Osteocyte (in vitro differentiated cells): ENCODE measurements around the gene KRT39. TPM values are rescaled to one million over a fixed set of nuclear protein-coding genes. Genes with fewer than 3 reads are reported as not detected.
A peak's percentile ranks its signal among the peaks of the same experiment; 100 is the strongest.
"Not testable (repeated sequence)": the region's sequence is repeated elsewhere in the genome, so short reads cannot be mapped to it uniquely, and the experiment has no call there.

Source experiments
- DNase-seq: peaks from one replicate; pipeline ENCODE4 v3.0.0; 2021; ENCODE audit warnings: mixed read lengths; ENCODE audit not compliant: unreplicated experiment; ENCODE audit errors: extremely low spot score
- H3K27ac Mint-ChIP-seq: one replicate; pipeline ENCODE4 v1.8.0; 2021; ENCODE audit warnings: mild to moderate bottlenecking, mixed read lengths; ENCODE audit not compliant: unreplicated experiment
- H3K27me3 Mint-ChIP-seq: one replicate; pipeline ENCODE4 v1.8.0; 2021; ENCODE audit warnings: mixed read lengths; ENCODE audit not compliant: unreplicated experiment
- H3K36me3 Mint-ChIP-seq: one replicate; pipeline ENCODE4 v1.8.0; 2021; ENCODE audit warnings: mixed read lengths; ENCODE audit not compliant: unreplicated experiment
- H3K4me1 Mint-ChIP-seq: one replicate; pipeline ENCODE4 v1.8.0; 2021; ENCODE audit warnings: mixed read lengths; ENCODE audit not compliant: unreplicated experiment
- H3K4me3 Mint-ChIP-seq: one replicate; pipeline ENCODE4 v1.8.0; 2021; ENCODE audit warnings: mild to moderate bottlenecking, moderate library complexity, mixed read lengths; ENCODE audit not compliant: unreplicated experiment
- H3K9me3 Mint-ChIP-seq: one replicate; pipeline ENCODE4 v1.8.0; 2021; ENCODE audit warnings: mixed read lengths; ENCODE audit not compliant: unreplicated experiment
- total RNA-seq: library from RNA; stranded (reverse); gene quantifications from 2 replicates; pipeline ENCODE4 v1.2.1, GENCODE V29; 2021
- TF ChIP-seq, protein P1 (sequence below): fragments of 200-600 bp; sonication (generic); IDR thresholded peaks from 2 replicates; pipeline ENCODE4 v1.5.0; 2021; ENCODE audit warnings: antibody characterized with exemption, mild to moderate bottlenecking, moderate library complexity

KRT39 gene
- total RNA-seq, 1 donor from 2014 or later: not detected

DNA sequence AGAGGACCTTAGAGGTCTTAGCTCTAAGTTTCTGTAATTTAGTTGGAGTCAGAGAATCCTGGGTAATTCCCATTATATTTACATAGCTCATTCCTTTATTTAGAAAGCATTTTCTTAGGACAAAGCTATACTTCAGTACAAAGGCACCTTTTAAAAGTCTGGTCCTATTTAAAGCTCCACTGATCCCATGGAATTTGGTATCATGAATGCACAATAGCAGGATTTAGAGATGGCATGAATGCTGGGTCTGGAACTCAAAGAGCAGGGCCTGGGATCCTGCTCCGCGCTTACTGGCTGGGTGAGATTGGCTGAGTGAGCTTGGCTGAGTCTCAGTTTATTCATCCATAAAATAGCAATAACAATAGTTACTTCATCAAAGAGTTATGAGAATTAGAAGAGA, 34.1 kb downstream of the KRT39 start:
- Mint-ChIP-seq H3K4me3 (no peak overlapping the region), H3K36me3 (no peaks in the 10 kb centered on the region), H3K4me1 (peaks cover 5% of the 10 kb centered on the region), H3K27ac (no peak overlapping the region), H3K9me3 (no peaks in the 10 kb centered on the region), H3K27me3 (no peaks in the 10 kb centered on the region)
- DNase-seq: no peak
- TF ChIP-seq, protein P1, sequence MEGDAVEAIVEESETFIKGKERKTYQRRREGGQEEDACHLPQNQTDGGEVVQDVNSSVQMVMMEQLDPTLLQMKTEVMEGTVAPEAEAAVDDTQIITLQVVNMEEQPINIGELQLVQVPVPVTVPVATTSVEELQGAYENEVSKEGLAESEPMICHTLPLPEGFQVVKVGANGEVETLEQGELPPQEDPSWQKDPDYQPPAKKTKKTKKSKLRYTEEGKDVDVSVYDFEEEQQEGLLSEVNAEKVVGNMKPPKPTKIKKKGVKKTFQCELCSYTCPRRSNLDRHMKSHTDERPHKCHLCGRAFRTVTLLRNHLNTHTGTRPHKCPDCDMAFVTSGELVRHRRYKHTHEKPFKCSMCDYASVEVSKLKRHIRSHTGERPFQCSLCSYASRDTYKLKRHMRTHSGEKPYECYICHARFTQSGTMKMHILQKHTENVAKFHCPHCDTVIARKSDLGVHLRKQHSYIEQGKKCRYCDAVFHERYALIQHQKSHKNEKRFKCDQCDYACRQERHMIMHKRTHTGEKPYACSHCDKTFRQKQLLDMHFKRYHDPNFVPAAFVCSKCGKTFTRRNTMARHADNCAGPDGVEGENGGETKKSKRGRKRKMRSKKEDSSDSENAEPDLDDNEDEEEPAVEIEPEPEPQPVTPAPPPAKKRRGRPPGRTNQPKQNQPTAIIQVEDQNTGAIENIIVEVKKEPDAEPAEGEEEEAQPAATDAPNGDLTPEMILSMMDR: no peak

DNA sequence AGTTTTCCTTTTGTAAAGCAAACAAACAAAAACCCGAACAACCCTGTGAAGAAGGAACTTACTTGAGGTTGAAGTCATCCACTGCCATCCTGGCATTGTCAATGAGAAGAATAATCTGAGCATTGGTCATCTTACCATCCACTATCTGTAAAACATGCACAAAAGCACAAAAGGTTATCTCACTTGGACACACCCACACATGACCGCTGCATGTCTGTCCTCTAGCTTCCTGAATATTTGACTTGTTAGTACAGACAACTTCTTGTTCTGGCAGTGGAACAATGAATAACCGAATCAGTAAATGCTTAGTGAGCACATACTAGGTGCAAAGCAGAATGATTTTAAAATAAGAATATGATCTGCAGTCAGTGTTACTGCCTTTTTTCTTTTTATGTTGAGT, 35.4 kb downstream of the KRT39 start:
- TF ChIP-seq, protein P1: no peak
- Mint-ChIP-seq H3K36me3 (no peaks in the 10 kb centered on the region), H3K27ac (no peak overlapping the region), H3K9me3 (no peaks in the 10 kb centered on the region), H3K27me3 (no peaks in the 10 kb centered on the region), H3K4me1 (no peaks in the 10 kb centered on the region), H3K4me3 (no peak overlapping the region)
- no peak for DNase-seq

DNA sequence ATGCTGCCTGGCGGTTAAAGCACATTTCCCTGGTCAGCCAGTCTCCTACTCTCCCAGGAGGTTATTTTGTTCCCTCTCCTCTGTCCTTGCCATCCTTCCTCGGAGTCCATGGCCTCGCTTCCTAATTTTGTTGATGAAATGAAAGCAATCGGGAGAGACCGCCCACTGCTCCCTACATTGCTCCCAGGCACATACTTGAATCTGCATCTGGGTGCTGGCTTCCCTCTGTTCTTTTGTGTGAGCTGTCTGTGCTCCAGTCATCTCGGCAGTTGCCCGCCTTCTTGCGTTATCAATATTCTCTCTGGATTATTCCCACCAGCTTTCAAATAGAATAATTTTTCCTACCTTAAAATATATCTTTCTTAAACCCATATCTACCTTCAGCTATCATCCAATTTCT, 40.4 kb downstream of the KRT39 start:
- Mint-ChIP-seq H3K36me3 (no peaks in the 10 kb centered on the region), H3K4me1 (peaks cover 8% of the 10 kb centered on the region), H3K9me3 (no peaks in the 10 kb centered on the region), H3K27ac (no peak overlapping the region), H3K27me3 (no peaks in the 10 kb centered on the region), H3K4me3 (no peak overlapping the region)
- DNase-seq: no peak
- TF ChIP-seq, protein P1: no peak

DNA sequence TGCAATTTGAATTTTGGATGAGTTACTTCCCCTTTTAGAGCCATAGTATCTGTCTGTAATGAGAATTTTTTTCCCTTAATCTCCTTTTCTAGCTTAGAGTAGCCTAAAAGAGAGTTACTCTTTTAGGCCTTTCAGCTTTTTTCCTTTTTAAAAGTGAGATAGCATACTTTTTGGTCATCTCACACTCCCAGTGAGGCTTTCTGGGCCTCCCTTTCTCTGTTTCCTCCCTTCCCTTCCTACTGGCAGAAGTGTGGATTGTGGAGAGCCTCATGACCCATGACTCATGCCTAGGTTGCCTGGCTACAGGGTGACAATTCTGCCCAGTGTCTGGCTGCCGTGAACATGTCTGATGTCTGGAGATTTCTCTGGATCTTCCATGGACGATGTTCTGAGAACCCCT, 44.5 kb downstream of the KRT39 start:
- Mint-ChIP-seq H3K27me3 (no peaks in the 10 kb centered on the region), H3K9me3 (no peaks in the 10 kb centered on the region)
- DNase-seq: no peak

DNA sequence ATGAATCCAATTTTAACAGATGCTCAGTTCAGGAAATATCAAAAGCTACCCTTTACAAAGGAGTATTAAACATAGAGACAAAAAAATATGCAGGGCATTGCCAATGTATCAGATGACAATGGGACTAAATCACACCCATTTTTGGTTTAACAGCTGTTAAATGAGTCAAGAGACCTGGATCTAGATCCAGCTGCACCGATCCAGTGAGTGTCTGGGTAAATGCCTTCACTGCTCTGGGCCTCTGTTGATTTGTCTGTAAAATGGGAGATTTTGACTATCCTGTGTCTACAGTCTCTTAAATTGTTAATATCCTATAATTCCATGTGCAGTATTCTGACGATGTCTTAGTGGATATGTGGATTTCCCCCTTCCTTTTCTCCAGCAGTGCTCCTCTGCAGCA, 45.7 kb downstream of the KRT39 start:
- H3K4me1 Mint-ChIP-seq: peaks cover 8% of the 10 kb centered on the region
- H3K36me3 Mint-ChIP-seq: no peaks in the 10 kb centered on the region
- H3K9me3 Mint-ChIP-seq: no peaks in the 10 kb centered on the region
- H3K27ac Mint-ChIP-seq: no peak overlapping the region
- H3K27me3 Mint-ChIP-seq: no peaks in the 10 kb centered on the region
- TF ChIP-seq, protein P1: no peak
- no peak for DNase-seq
- no peak overlapping the region for H3K4me3 Mint-ChIP-seq

More for the DNA sequence above, 44.5 kb downstream of the KRT39 start:
- TF ChIP-seq, protein P1: no peak
- Mint-ChIP-seq H3K27ac (peak overlapping the region; percentile 81), H3K4me3 (no peak overlapping the region), H3K4me1 (peaks cover 8% of the 10 kb centered on the region), H3K36me3 (no peaks in the 10 kb centered on the region)

DNA sequence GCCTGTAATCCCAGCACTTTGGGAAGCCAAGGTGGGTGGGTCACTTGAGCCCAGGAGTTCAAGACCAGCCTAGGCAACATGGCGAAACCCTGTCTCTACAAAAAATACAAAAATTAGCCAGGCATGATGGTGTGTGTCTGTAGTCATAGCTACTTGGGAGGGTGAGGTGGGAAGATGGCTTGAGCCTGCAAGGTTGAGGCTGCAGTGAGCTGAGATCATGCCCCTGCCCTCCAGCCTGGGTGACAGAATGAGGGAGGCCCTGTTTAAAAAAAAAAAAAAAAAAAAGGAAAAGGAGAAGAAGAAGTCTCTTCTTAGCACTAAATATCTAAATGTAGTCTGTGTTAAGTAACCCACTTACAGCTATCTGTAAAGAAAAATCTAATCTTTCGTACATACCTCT, 49.6 kb downstream of the KRT39 start:
- not testable (repeated sequence) for DNase-seq, H3K27ac Mint-ChIP-seq, H3K27me3 Mint-ChIP-seq, H3K9me3 Mint-ChIP-seq, H3K4me3 Mint-ChIP-seq, H3K36me3 Mint-ChIP-seq
- H3K4me1 Mint-ChIP-seq: peaks cover 14% of the 10 kb centered on the region
